NT2/D1 (cell line): Measurements from ENCODE around the gene ARHGEF2.

Experiments
- YY1 ChIP-seq: IDR thresholded peaks from 2 replicates; pipeline ENCODE4 v1.6.1; 2011; ENCODE audit not compliant: insufficient read length, insufficient read depth
- ZNF274 ChIP-seq: IDR thresholded peaks from 2 replicates; pipeline ENCODE4 v1.6.1; 2011; ENCODE audit warnings: mild to moderate bottlenecking, low read depth, low read length

- TF ChIP-seq YY1 (no peak), ZNF274 (no peak)
Observed at GRCh38 chr1:155947741-155948140, 30.6 kb downstream of the ARHGEF2 start.
